H4 (cell line): ENCODE data around the gene EXOC4. TPM values are rescaled to one million over a fixed set of nuclear protein-coding genes. Genes with fewer than 3 reads are reported as not detected.

Experiments used
- DNase-seq: peaks from one replicate; pipeline ENCODE4 v3.0.0-alpha.2; 2015; ENCODE audit warnings: low spot score
- total RNA-seq: library from RNA; depleted of rRNA; stranded (reverse); fragments of >200 nt; shearing (Covaris generic); gene quantifications from 2 replicates; pipeline ENCODE4 v1.2.3, GENCODE V29; 2014

EXOC4 gene
- total RNA-seq, 1 experiment from 2014 or later = 54.3 TPM

DNA sequence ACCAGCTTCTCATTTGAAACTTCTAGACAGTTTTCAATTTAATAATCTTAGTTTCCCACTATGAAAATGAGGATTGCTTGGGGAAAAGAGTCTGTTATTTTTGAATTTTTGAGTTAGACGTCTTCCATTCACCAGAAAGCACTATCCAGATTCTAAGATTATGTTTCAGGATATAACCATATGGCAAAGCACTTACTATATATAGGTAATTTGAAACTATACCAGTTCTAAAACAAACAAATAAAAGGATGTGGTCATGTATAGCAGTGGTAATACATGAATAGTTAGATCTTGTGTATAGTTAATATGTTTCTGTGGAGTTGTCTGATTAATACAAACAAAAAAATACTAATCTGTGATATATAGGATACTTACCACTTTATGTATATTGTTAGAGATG is 320.0 kb downstream of the EXOC4 start:
- no peak for DNase-seq

DNA sequence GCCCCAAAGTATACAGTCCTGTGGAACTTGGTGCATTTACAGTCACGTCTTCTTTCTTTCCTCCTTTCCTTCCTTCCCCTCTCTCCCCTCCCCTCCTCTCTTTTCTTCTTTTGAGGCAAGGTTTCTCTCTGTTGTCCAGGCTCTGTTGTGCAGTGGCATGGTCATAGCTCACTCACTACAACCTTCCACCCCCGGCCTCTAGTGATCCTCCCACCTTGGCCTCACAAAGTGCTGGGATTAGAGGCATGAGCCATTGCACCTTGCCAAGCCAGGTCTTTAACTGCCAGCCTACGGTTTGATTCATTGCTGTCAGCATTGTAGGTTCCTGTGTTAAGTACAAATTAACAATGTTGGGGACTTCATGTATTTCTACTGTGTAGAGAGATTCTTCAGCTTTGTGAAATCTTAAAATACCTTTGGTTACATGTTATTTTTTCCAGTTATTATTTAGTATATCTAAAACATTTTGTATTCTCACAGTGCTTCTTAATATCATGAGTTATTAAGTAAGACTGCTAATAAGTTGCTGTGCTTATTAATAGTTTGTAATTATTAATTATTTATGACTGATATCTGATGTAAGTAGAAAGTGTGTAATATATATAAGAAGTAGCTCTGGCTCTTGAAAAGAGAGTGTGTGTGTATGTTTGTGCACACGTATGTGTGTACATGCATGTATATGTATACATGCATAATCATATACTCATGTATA is 320.8 kb downstream of the EXOC4 start:
- DNase-seq = no peak

DNA sequence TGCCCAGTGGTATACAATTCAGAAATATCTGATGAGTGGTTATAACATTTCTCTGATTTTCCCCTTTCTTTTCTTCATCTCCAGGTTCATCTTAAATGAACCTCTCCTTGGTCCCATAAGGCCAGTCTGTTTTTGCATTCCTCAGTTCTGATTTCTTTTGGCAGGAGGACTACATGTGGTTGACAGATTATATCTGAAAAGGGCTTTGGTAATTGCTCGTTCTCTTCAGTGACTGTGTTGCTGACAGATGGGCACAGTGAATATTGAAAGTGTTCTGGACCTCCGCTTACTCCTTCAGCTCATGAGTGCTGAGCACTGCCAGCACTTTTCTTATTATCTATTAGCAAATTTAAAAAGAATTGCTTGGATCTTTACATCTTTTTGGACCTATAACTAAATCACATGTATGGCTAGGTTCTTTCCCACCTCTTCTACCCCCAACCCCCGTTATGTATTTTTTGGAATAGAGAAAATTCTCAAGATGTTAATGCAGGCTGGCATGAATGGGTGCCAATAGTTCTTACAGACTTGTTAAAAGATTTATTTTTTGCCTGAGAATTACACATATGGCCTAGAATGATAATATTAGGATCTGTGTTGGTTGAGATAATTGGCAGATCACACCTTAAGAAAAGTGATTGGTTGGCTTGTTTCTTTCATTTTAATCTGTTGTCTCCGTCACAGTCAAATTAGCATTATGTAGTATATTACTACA is 323.0 kb downstream of the EXOC4 start:
- no peak for DNase-seq

DNA sequence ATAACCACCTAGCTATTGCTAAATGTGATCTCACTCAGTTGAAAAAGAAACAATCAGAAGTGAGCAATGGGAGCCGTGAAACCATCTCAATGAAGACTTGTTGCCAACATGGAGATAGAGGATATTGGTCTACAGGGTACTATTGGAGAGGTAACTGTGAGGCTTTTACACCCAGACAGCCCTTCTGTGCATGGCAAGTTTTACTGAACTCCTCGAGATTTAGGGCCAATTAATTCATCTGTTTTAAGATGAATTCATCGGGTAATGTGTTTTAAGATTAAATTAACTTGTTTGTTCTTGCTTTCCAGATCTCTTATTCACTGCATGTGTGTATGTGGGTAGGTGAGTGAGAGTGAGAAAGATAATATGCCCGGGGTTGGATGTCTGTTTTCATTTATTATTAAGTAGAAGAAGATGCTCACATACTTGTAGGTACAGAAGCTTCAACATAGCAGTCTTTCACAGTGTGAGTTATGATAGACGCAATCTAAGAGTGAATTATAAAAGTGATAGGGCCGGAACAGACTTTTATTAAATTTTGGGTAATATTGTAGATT is 323.8 kb downstream of the EXOC4 start:
- no peak for DNase-seq

DNA sequence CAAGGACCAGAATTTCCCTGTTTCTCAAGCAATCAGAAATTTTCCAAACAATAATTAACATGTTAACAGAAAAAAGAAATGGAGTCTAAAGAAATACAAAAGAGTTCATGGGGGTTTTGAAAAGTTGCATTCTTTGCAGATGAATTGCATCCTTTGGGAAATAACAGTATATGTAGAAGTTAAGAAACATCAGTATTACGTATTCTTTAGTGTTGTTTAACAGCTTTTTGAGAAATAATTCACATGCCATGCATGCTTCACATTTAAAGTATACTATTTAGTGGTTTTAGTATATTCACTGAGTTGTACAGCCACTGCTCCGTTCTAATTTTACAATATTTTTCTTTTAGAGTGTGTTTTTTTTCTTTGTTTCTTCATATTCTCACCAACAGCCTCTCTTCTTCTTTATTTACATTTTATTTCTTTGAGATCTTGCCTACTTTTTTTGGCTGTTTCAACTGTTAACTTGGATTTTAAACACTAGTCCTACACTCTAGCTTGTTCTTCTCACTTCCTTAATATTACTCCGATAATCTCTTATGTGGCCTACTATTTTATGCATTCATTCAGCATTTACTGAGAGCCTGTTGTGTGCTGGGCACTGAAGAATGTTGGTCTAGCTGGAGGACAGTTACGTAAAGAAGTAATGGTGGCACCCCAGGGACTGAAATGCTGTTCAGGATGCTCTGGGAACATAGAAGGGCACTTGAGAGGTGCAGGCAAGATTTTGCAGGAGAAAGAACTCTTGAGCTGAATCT is 330.1 kb downstream of the EXOC4 start:
- DNase-seq = no peak

DNA sequence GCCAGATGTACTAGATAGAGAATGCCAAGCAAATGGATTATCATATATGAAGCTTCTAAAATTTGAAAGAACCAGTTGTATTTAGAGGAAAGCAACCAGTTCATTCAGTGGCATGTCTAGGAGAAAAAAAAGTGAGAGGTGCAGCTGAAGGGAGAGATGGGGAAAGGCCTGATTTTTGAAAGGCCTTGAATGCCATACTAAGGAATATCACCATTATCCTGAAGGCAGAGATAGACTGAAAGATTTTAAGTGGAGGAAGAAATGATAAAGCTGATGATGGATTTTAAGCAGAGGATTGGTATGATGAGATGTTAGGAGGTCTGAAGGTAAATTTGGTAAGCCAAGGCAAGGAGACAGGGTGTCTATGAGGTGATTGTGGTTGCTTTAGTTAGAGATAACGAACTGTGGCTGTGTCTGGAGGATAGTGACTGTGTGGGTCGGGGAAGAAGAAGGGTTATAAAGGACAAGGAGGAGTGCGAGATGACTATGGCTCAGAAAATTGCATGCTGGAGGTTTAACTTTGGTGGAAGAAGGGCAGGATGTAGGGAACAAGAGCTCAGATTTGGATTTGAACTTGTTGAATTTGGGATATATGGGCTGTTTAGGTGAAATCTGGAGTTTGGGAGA is 330.8 kb downstream of the EXOC4 start:
- DNase-seq = no peak

DNA sequence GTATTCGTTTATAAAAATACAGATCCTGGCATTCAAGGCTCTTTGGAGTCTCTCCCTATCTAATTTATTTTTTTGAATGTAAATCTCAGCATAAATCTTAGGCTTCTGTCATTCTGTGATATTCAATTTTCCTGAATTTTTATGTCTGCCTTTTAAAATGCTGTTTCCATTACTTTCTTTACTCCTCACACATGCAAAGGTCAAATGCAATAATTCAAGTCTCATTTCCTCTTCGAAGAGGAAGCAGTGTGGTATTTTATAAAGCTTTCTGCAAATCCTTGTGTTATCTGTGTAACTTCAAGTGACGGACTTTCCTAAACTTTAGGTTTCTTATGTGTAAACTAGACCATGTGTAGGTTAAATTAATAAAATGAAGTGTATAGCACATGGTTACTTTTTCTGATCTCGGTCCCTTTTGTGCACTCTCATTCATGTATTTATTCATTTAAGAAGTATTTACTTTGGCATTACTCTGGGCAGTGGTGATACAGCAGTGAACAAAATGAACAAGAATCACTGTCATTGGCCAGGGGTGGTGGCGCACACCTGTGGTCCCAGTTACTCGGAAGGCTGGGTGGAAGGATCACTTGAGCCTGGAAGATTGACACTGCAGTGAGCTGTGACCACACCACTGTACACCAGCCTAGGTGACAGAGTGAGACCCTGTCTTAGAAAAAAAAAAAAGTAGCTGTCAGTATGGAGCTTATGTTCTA is 332.2 kb downstream of the EXOC4 start:
- no peak for DNase-seq

DNA sequence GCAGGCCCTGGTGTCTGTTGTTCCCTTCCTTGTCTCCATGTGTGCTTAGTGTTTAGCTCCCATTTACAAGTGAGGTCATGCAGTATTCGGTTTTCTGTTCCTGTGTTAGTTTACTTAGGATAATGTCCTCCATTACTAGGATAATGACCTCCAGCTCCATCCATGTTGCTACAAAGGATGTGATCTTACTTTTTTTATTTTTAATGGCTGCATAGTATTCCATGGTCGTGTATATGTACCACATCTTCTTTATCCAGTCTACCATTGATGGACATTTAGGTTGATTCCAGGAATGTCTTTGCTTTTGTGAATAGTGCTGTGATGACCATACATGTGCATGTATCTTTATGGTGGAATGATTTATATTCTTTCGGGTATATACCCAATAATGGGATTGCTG is 333.4 kb downstream of the EXOC4 start:
- no peak for DNase-seq

DNA sequence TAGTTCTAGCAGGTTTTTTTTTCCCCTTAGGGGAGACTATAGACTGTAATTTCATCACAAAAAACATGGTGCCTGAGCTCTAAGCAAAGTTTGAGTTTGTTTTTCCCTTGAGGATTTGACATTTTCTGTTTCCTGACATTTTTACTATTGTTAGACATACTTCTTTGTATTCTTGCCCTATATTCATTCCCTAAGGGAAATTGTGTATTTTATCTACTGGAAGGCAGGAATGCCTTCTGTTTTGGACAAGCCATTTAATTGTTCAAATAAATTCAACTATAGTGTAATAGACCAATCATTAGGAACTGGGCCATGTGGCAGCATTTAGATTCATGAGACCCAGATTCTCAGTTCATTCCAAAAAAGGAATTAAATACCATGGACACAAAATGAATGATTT is 335.0 kb downstream of the EXOC4 start:
- DNase-seq = no peak

DNA sequence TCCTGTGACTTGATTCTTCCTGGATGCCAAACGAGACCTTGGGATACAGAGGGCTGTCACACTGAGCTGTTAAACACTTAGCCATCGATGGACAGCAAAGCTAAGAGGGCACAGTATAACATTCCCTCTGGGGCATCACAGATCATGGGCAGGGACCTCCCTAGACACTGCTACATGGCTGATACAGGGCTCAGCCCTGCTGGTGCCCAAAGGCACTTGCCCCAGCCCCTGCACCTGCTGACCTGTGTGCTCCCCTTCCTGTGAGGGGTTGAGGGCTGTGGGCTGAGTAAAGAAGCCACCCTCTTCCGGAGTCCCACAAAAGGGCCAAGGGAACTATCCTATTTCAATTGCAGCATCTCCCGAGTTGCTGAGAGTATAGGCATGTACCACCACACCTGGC is 337.9 kb downstream of the EXOC4 start:
- DNase-seq = no peak

DNA sequence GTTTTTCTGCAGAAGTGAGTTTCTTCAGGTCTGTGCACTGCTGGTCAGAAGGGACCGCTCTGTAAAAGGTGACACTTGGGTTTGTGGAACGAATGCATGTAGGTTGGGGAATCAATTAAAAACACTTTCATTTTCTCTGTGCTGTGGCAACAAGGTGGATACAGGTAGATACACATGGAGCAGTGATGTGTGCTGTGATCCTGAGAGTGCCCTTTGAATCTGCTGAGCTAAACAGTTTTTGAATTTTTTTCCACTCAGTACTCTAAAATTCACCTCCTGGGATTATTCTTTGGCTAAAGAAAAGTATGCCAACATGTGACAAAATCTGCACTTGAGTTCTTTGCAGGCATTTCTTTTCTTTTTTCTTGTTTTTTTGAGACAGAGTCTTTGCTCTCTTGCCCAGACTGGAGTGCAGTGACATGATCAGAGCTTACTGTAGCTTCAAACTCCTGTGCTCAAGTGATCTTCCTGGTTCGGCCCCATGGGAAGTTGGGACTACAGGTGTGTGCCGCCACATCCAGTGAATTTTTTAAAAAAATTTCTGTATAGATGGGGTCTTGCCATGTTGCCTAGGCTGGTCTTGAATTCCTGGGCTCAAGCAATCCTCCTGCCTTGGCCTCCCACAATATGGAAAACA is 338.9 kb downstream of the EXOC4 start:
- DNase-seq = no peak

DNA sequence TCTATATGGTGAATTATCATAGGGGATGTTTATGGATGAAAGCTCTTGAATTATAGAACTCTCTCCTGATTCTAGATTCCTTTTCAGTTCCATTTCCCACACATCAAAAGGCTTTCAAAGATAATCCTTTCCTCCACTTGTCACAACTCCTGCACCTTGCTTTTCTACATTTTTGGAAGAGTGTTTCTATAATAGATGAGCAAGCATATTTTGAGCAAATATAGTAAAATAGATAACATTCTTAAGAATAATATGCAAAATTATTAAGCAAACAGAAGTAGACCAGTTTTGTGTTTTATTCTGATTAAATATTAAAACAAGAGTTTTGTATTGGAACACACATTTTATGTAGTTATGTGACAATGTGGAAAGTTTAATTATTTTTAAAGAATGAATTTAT is 340.7 kb downstream of the EXOC4 start:
- DNase-seq = no peak

DNA sequence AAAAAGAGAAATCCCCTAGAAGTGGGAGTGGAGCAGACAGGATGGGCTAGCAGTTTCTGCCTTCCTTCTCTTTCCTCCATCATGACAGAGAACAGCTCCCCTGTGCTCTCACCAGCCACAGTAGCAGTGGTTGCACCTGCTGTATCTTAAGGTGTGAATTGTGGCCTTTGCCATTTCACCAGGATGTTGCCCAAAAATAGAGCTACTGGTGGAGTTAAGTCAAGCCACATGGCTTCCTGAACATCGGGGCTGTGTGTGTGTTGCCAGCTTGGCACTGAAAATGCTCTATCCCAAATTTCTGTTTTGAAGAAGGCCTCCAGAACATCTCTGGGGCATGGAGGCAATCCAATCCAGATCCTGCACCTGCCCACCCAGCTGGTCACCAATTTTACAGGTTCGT is 348.7 kb downstream of the EXOC4 start:
- DNase-seq = no peak

DNA sequence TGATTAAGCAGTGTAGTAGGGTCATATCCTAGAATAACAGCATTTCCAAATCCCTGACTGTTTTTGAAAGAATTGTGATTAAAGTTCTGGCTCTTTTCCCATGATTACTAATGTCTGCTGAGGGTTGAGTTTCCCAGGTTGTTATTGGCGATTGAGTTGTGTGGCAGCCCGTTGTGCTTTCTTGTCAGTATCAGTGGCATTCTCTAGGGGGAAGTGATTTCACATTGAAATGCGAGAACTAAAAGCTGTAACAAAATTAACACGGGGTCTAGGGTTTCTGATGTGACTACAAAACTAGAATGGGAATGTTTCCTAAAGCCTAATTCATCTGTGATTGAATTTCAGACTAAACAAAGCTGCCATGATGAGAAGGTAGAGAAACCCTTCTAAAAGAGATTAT is 349.4 kb downstream of the EXOC4 start:
- DNase-seq = no peak

DNA sequence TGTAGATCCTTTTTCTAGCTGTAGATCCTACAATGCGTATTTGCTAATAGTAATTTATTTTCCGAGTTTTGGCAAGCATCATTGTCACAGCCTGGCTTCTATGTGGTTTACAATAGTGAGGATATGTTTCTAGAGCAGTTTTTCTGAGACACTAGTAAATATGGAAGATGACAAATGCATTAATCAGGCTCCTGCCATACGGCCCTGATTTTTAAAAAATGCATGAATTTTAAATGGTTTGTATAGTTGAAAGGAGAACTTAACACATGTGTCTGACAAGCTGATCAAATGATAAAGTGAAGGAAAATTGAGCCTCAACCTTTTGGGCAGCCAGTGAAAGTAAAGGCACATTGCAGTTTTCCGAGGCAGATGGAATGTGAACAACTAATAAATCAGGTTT is 354.1 kb downstream of the EXOC4 start:
- DNase-seq = no peak

DNA sequence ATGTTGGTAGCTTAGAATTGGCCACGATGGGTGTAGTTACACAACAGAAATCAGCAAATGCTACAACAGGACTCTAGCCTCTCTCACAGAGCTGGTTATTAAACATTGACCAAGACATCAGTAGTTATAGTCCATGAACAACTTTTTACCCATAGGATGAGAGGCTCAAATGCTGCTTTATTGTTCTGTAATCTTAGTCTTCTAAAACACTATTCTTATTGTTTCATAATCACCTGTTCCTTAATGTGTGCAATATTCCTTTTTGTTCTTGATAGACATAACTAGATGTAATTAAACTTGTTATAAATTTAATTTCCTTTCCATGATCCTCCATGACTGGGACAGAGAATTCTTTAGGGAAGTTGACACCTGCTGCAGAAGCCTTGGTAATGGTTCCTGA is 356.9 kb downstream of the EXOC4 start:
- no peak for DNase-seq

DNA sequence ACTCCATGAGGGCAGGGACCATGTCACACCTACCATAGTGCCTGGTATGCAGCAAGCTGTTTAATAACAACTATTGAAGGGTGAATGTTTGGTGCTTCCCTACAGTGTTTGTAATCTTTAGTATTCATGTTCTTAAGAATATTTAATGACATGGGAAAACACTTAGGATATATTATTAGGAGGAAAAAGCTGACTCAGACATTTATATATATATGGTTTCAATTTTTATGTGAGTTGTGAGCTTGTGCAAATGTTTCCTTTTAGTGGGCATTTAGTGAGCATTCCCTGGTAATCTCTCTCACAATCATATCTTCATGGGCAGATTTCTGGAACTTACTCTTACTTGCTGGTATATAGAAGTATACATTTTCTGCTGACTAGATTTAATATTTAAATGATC is 359.1 kb downstream of the EXOC4 start:
- no peak for DNase-seq

DNA sequence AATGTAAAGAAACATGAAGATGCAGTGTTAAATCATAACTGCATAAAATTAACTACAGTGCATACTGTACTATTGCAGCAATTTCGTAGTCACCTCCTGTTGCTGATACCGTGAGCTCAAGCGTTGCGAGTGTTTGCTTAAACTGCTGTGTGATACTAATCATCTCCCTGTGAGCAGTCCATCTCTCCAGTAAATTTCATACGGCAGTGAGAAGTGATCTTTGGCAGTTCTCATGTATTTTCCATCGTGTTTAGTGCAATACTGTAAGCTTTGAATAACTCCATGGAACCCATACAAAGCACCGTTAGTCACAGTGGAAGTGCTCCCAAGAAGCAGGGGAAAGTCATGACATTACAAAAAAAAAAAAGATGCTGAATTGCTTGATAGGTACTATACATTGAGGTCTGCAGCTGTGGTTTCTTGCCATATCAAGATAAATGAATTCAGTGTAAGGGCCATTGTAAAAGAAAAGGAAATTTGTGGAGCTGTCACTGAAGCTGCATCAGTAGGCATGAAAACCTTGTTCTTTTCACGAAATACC is 360.4 kb downstream of the EXOC4 start:
- no peak for DNase-seq

DNA sequence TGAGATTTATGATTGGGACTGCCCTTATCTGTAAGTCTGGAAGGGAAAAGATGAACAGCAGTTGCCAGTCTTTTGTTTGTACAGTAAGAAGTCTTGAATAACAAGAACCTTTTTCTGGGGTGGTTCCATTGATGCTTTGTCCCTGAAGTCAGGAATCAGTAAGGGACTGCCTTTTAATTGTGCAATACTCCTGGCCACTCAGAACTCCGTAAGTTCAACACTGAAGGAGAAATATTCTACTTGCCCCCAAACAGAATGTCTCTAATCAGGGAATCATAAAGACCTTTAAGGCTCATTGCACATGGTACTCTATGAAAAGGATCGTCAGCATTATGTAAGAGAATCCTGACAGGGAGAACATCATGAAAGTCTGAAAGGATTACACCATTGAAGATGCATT is 361.4 kb downstream of the EXOC4 start:
- no peak for DNase-seq

DNA sequence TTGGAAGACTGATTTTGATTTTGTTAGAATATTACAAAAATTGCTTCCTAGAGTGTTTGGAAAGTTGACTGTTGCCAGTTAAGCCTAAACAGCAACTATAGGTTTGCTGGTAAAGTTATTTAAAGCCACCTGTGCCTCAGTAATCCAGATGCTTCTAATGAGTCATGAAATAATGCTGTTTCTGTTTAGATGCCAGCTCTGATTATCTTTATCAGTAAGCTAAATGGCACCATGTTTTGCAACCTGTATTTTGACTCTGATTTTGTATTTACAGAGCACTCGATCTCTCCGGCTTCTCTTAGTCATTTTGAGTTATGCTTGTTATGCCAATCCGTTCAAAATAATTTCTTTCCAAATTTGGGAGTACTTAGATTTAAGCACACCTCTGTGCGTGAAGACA is 366.1 kb downstream of the EXOC4 start:
- DNase-seq = no peak

DNA sequence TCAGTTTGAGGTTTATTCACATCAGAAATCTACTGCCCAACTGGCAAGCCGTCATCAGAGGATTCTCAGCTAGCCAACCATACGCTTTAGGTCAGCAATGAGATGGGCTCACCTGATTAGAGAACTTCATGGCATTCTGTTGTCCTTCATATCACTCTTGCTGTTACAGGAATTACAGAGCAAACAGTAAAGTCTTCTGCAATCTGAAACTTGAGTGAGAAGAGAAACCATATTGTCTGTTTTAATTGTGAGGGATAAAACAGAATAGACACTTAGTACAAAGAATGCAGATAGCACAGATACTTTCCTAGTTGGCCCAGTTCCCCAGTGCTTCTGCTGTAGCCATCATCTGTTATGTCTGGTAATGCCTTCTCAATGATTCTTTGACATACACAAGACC is 366.6 kb downstream of the EXOC4 start:
- no peak for DNase-seq
